H9 (cell line): ENCODE results near the gene NARS2. TPM values are rescaled to one million over a fixed set of nuclear protein-coding genes. Genes with fewer than 3 reads are reported as not detected.

Experiments
- DNase-seq: peaks from one replicate; pipeline ENCODE4 v3.0.0-alpha.2; 2017
- H2AFZ ChIP-seq: one replicate; pipeline ENCODE4 v1.6.1; 2013; ENCODE audit warnings: mild to moderate bottlenecking, low read length, control low read depth, moderate library complexity
- H2AK5ac ChIP-seq: 2 replicates; pipeline ENCODE4 v1.6.1; 2013; ENCODE audit warnings: low read length, control low read depth, mixed read lengths; ENCODE audit not compliant: insufficient read length
- H2BK120ac ChIP-seq: one replicate; pipeline ENCODE4 v1.6.1; 2013; ENCODE audit warnings: low read depth, mild to moderate bottlenecking, low read length, control low read depth, inconsistent platforms; ENCODE audit not compliant: poor library complexity, severe bottlenecking
- H2BK12ac ChIP-seq: 2 replicates; pipeline ENCODE4 v1.6.1; 2013; ENCODE audit warnings: low read length, control low read depth, mixed read lengths, low read depth; ENCODE audit not compliant: insufficient read length
- H2BK15ac ChIP-seq: 2 replicates; pipeline ENCODE4 v1.6.1; 2013; ENCODE audit warnings: low read depth, low read length, control low read depth
- H2BK20ac ChIP-seq: one replicate; pipeline ENCODE4 v1.6.1; 2013; ENCODE audit warnings: low read depth, mild to moderate bottlenecking, low read length, control low read depth, inconsistent platforms; ENCODE audit not compliant: poor library complexity, severe bottlenecking
- H2BK5ac ChIP-seq: 2 replicates; pipeline ENCODE4 v1.6.1; 2013; ENCODE audit warnings: low read length, control low read depth, mixed read lengths; ENCODE audit not compliant: insufficient read length
- H3K14ac ChIP-seq: 2 replicates; pipeline ENCODE4 v1.6.1; 2013; ENCODE audit warnings: low read length, control low read depth; ENCODE audit not compliant: insufficient read depth
- H3K18ac ChIP-seq: 2 replicates; pipeline ENCODE4 v1.6.1; 2013; ENCODE audit warnings: low read depth, mild to moderate bottlenecking, mixed read lengths, low read length, control low read depth; ENCODE audit not compliant: insufficient read length
- H3K23ac ChIP-seq: 2 replicates; pipeline ENCODE4 v1.6.1; 2013; ENCODE audit warnings: low read length, control low read depth, mixed read lengths, low read depth; ENCODE audit not compliant: insufficient read length
- H3K23me2 ChIP-seq: 2 replicates; pipeline ENCODE4 v1.6.1; 2013; ENCODE audit warnings: low read depth, mild to moderate bottlenecking, mixed read lengths, low read length, control low read depth; ENCODE audit not compliant: insufficient read length, poor library complexity, severe bottlenecking
- H3K27ac ChIP-seq: 2 replicates; pipeline ENCODE4 v1.5.1; 2013; ENCODE audit warnings: low read length, control low read depth, mixed read lengths, low read depth; ENCODE audit not compliant: insufficient read length
- H3K27me3 ChIP-seq: 2 replicates; pipeline ENCODE4 v1.6.1; 2013; ENCODE audit warnings: low read length, control low read depth, inconsistent platforms; ENCODE audit not compliant: insufficient read depth
- H3K4ac ChIP-seq: 2 replicates; pipeline ENCODE4 v1.6.1; 2013; ENCODE audit warnings: low read depth, mild to moderate bottlenecking, control low read depth, inconsistent platforms, low read length, moderate library complexity
- H3K4me1 ChIP-seq: 2 replicates; pipeline ENCODE4 v1.6.1; 2013; ENCODE audit warnings: low read length, control low read depth, inconsistent platforms; ENCODE audit not compliant: insufficient read depth
- H3K4me2 ChIP-seq: 2 replicates; pipeline ENCODE4 v1.6.1; 2013; ENCODE audit warnings: low read length, control low read depth, mixed read lengths; ENCODE audit not compliant: insufficient read length, insufficient read depth
- H3K56ac ChIP-seq: 2 replicates; pipeline ENCODE4 v1.6.1; 2013; ENCODE audit warnings: low read depth, mild to moderate bottlenecking, mixed read lengths, low read length, control low read depth; ENCODE audit not compliant: insufficient read length
- H3K79me1 ChIP-seq: 2 replicates; pipeline ENCODE4 v1.6.1; 2013; ENCODE audit warnings: low read depth, mild to moderate bottlenecking, moderate library complexity, low read length, control low read depth, inconsistent platforms; ENCODE audit not compliant: insufficient read depth, poor library complexity, severe bottlenecking
- H3K79me2 ChIP-seq: 2 replicates; pipeline ENCODE4 v1.6.1; 2013; ENCODE audit warnings: low read length, control low read depth, inconsistent platforms; ENCODE audit not compliant: insufficient read depth
- H3K9ac ChIP-seq: 2 replicates; pipeline ENCODE4 v1.6.1; 2013; ENCODE audit warnings: low read length, control low read depth, mixed read lengths; ENCODE audit not compliant: insufficient read length; ENCODE audit errors: extremely low read depth
- H3K9me3 ChIP-seq: one replicate; pipeline ENCODE4 v1.6.1; 2013; ENCODE audit warnings: low read depth, low read length, inconsistent platforms; ENCODE audit not compliant: control insufficient read depth
- H3T11ph ChIP-seq: one replicate; pipeline ENCODE4 v1.6.1; 2013; ENCODE audit warnings: mild to moderate bottlenecking, low read length, control low read depth, inconsistent platforms
- H4K20me1 ChIP-seq: one replicate; pipeline ENCODE4 v1.6.1; 2013; ENCODE audit not compliant: control insufficient read depth, insufficient read length, insufficient read depth
- H4K5ac ChIP-seq: 2 replicates; pipeline ENCODE4 v1.6.1; 2013; ENCODE audit warnings: low read depth, mild to moderate bottlenecking, mixed read lengths, low read length, control low read depth; ENCODE audit not compliant: insufficient read length
- H4K8ac ChIP-seq: replicated peaks from 2 replicates; pipeline ENCODE4 v1.6.1; 2013; ENCODE audit warnings: low read length, control low read depth, mixed read lengths, low read depth; ENCODE audit not compliant: insufficient read length
- H4K91ac ChIP-seq: 2 replicates; pipeline ENCODE4 v1.6.1; 2013; ENCODE audit warnings: low read depth, mild to moderate bottlenecking, moderate library complexity, mixed read lengths, low read length, control low read depth; ENCODE audit not compliant: insufficient read length
- H3K27ac Mint-ChIP-seq, 3 experiments: 2 replicates in 2 of 3; 3 replicates in 1 of 3; pipeline ENCODE4 v1.8.0; 2020 to 2021; ENCODE audit warnings: mixed read lengths in 3 of 3, mild to moderate bottlenecking in 1 of 3, moderate library complexity in 1 of 3
- H3K27me3 Mint-ChIP-seq: 2 replicates; pipeline ENCODE4 v1.8.0; 2021; ENCODE audit warnings: low read depth, mild to moderate bottlenecking, moderate library complexity, mixed read lengths
- H3K36me3 Mint-ChIP-seq, 3 experiments: 2 replicates in 2 of 3; 3 replicates in 1 of 3; pipeline ENCODE4 v1.8.0; 2020 to 2021; ENCODE audit warnings: low read depth in 3 of 3, mixed read lengths in 3 of 3; ENCODE audit not compliant: insufficient read depth in 1 of 3
- H3K4me1 Mint-ChIP-seq, 2 experiments: 2 replicates each; pipeline ENCODE4 v1.8.0; 2020; ENCODE audit warnings: mixed read lengths in 2 of 2
- H3K4me3 Mint-ChIP-seq, 2 experiments: 2 replicates in 1 of 2; 3 replicates in 1 of 2; pipeline ENCODE4 v1.8.0; 2020 to 2021; ENCODE audit warnings: mild to moderate bottlenecking in 2 of 2, mixed read lengths in 2 of 2, moderate library complexity in 1 of 2
- H3K9me3 Mint-ChIP-seq, 2 experiments: 2 replicates in 1 of 2; 3 replicates in 1 of 2; pipeline ENCODE4 v1.8.0; 2020; ENCODE audit warnings: mild to moderate bottlenecking in 2 of 2, mixed read lengths in 2 of 2, moderate library complexity in 1 of 2
- WGBS: extraction: QIAGEN DNeasy Blood & Tissue Kit; methylation state at CpG from one replicate; pipeline ENCODE4 v1.1.7; 2013; ENCODE audit warnings: missing lambda C conversion rate, low lambda C conversion rate, mixed read lengths; ENCODE audit not compliant: insufficient read length; ENCODE audit errors: extremely low coverage; 5-methylcytosine and 5-hydroxymethylcytosine counted together
- total RNA-seq: library from RNA; stranded (reverse); gene quantifications from 2 replicates; pipeline ENCODE4 v1.2.1, GENCODE V29; 2021
- TF ChIP-seq, protein P1 (sequence below): fragments of 200-600 bp; sonication (generic); conservative IDR thresholded peaks from 3 replicates; pipeline ENCODE4 v1.8.0; 2021; ENCODE audit warnings: antibody characterized with exemption, mild to moderate bottlenecking

NARS2 gene
- total RNA-seq, 1 experiment from 2014 or later = 29.7 TPM

DNA sequence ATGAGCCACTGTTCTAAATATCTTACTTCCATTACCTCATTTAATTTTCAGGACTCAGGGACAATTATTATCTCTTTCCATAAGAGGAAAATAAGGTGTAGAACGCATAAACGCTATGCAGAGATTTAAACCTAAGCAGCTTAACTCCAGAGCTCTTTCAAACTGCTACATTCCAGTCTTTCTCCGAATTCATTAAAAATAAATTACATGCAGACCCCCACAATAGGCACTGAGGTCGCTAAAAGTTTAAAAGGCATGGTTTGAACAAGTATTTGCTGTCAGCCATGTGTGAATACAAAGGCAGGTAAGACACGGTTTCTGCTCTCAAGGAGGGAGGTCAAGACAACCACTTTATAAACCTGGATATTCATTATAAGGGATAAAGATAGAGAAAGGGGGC, 983 bp downstream of the NARS2 start:
- peaks cover 8 to 29% (median 24%) of the 10 kb centered on the region in 3 experiments; a peak in 5 of 7 replicates for H3K36me3 Mint-ChIP-seq
- no peak overlapping the region for H4K5ac ChIP-seq
- H3K18ac ChIP-seq = no peak overlapping the region
- H3K79me1 ChIP-seq = no peaks in the 10 kb centered on the region
- H2AK5ac ChIP-seq = no peak overlapping the region
- H3K4me2 ChIP-seq = peak overlapping the region; percentile 92
- H3K9me3 Mint-ChIP-seq = no peaks in the 10 kb centered on the region
- no CpG with 5 or more reads among the region's 5 CpGs for WGBS
- no peak for DNase-seq
- peak overlapping the region; percentile 89 for H3K9ac ChIP-seq
- H3K4me3 Mint-ChIP-seq = peak overlapping the region; percentile 94 to 97
- TF ChIP-seq, protein P1, sequence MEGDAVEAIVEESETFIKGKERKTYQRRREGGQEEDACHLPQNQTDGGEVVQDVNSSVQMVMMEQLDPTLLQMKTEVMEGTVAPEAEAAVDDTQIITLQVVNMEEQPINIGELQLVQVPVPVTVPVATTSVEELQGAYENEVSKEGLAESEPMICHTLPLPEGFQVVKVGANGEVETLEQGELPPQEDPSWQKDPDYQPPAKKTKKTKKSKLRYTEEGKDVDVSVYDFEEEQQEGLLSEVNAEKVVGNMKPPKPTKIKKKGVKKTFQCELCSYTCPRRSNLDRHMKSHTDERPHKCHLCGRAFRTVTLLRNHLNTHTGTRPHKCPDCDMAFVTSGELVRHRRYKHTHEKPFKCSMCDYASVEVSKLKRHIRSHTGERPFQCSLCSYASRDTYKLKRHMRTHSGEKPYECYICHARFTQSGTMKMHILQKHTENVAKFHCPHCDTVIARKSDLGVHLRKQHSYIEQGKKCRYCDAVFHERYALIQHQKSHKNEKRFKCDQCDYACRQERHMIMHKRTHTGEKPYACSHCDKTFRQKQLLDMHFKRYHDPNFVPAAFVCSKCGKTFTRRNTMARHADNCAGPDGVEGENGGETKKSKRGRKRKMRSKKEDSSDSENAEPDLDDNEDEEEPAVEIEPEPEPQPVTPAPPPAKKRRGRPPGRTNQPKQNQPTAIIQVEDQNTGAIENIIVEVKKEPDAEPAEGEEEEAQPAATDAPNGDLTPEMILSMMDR = no peak
- peaks cover 17 to 43% of the 10 kb centered on the region in 2 experiments for H3K4me1 Mint-ChIP-seq
- no peak overlapping the region for H3K4ac ChIP-seq
- H3K27ac Mint-ChIP-seq = no peak overlapping the region
- H4K91ac ChIP-seq = no peak overlapping the region
- H4K20me1 ChIP-seq = no peaks in the 10 kb centered on the region
- H3K79me2 ChIP-seq = peaks cover 9% of the 10 kb centered on the region
- no peaks in the 10 kb centered on the region for H3K27me3 ChIP-seq
- H2AFZ ChIP-seq = no peak overlapping the region
- H3K14ac ChIP-seq = no peak overlapping the region
- H3K4me1 ChIP-seq = peaks cover 2% of the 10 kb centered on the region
- no peak overlapping the region for H2BK15ac ChIP-seq
- H2BK5ac ChIP-seq = no peak overlapping the region
- H3K56ac ChIP-seq = no peak overlapping the region
- H3T11ph ChIP-seq = no peak overlapping the region
- H3K9me3 ChIP-seq = no peaks in the 10 kb centered on the region
- H3K23me2 ChIP-seq = peaks cover 5% of the 10 kb centered on the region
- H4K8ac ChIP-seq = no peak overlapping the region
- H2BK120ac ChIP-seq = no peak overlapping the region
- H3K27ac ChIP-seq = no peak overlapping the region
- H2BK12ac ChIP-seq = no peak overlapping the region
- no peak overlapping the region for H3K23ac ChIP-seq
- no peak overlapping the region for H2BK20ac ChIP-seq
- H3K27me3 Mint-ChIP-seq = no peaks in the 10 kb centered on the region
